Nephron (organoid): ENCODE results near the gene AFG3L2.

Experiments used
- H3K27ac Mint-ChIP-seq, 3 experiments: 2 replicates each; pipeline ENCODE4 v1.8.0; 2020; ENCODE audit warnings: mixed read lengths in 3 of 3, mild to moderate bottlenecking in 2 of 3, moderate library complexity in 1 of 3
- H3K27me3 Mint-ChIP-seq: 2 replicates; pipeline ENCODE4 v1.8.0; 2021; ENCODE audit warnings: low read depth, mild to moderate bottlenecking, moderate library complexity, mixed read lengths
- H3K36me3 Mint-ChIP-seq: 2 replicates; pipeline ENCODE4 v1.8.0; 2020; ENCODE audit warnings: low read depth, mixed read lengths
- H3K4me1 Mint-ChIP-seq: 2 replicates; pipeline ENCODE4 v1.8.0; 2020; ENCODE audit warnings: mixed read lengths
- H3K4me3 Mint-ChIP-seq, 3 experiments: 2 replicates each; pipeline ENCODE4 v1.8.0; 2020; ENCODE audit warnings: mild to moderate bottlenecking in 3 of 3, mixed read lengths in 3 of 3, moderate library complexity in 2 of 3
- H3K9me3 Mint-ChIP-seq: 2 replicates; pipeline ENCODE4 v1.8.0; 2020; ENCODE audit warnings: mixed read lengths
- TF ChIP-seq, protein P1 (sequence below), 3 experiments: fragments of 200-600 bp; sonication (generic); IDR thresholded peaks; one replicate each; pipeline ENCODE4 v1.5.0; 2021; ENCODE audit warnings: antibody characterized with exemption in 3 of 3; ENCODE audit not compliant: unreplicated experiment in 3 of 3

Gene AFG3L2

DNA sequence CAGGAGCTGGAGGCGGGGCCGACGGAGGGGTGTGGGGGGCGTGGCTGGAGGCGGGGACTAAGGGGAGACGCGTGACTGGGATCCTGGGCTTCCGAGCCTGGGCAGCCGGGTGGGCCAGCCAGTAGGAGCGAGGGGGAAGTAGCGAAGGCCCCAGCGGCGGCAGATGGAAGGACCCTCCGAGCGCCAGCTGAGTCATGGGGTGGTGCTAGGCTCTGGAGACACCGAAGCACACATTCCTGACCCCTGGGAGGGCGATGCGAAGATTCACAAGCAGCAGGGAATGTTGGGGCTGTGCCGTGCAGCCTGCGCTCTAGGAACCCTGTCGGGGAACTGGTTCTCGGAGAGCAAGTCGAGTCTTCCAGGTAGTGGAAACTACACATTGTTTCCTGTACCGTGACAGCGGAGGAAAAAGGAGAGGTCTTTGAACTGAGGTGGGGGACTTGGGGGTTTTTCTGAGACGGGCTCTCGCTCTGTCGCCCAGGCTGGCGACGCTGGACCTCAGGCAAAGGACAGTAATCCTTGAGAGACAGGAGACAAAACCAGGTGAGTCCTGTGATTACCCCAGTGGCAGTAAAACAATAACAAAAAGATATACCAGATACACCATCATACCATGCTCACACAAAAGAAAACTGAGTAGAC, 650 bp upstream of the AFG3L2 start:
- H3K4me1 Mint-ChIP-seq, result peaks cover 35% of the 10 kb centered on the region
- H3K27me3 Mint-ChIP-seq, result no peaks in the 10 kb centered on the region
- H3K4me3 Mint-ChIP-seq, result peak overlapping the region; percentile 91 to 97 (median 93)
- peak overlapping the region; percentile 89 to 98 (median 97) for H3K27ac Mint-ChIP-seq
- TF ChIP-seq, protein P1, sequence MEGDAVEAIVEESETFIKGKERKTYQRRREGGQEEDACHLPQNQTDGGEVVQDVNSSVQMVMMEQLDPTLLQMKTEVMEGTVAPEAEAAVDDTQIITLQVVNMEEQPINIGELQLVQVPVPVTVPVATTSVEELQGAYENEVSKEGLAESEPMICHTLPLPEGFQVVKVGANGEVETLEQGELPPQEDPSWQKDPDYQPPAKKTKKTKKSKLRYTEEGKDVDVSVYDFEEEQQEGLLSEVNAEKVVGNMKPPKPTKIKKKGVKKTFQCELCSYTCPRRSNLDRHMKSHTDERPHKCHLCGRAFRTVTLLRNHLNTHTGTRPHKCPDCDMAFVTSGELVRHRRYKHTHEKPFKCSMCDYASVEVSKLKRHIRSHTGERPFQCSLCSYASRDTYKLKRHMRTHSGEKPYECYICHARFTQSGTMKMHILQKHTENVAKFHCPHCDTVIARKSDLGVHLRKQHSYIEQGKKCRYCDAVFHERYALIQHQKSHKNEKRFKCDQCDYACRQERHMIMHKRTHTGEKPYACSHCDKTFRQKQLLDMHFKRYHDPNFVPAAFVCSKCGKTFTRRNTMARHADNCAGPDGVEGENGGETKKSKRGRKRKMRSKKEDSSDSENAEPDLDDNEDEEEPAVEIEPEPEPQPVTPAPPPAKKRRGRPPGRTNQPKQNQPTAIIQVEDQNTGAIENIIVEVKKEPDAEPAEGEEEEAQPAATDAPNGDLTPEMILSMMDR (IDR thresholded peaks at IDR 0.05; ENCODE audit: unreplicated experiment in 3 of 3), result peak; percentile 18 to 40 (median 21)
- H3K36me3 Mint-ChIP-seq, result no peaks in the 10 kb centered on the region
- H3K9me3 Mint-ChIP-seq, result peaks cover 2% of the 10 kb centered on the region

DNA sequence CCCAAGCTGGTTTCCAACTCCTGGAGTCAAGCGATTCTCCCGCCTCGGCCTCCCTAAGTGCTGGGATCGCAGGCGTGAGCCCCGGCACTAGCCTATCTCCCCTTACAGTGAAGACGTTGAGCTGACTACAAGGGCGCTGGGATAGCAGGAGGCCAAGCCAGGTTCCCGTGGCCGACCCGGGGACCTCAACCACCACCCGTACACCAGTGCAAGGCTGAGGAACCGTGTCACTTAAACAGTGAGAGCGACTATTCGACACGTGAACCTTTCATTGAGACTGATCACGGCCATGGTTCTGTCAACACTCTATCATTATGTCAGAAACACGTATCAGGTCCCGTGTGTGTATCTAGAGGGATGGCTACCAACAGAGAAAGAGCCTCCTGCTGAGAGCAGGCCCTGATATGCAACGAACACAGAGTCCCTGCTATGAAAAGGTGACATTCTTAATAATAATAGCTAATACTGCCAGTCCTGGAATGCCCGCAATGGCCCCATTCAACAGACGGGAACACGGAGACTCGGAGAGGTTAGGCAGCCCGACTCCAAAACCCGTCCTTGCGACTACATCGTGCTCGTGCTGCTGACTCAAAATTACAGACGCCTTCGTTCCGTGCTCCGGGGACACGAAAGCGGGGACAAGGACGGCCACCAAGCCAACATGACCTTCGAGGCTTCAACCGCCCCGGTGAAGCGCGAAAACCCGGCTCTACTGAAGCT, 833 bp downstream of the AFG3L2 start:
- Mint-ChIP-seq H3K4me3 (peak overlapping the region; percentile 88 to 96 (median 94)), H3K36me3 (no peaks in the 10 kb centered on the region), H3K9me3 (no peaks in the 10 kb centered on the region), H3K4me1 (peaks cover 39% of the 10 kb centered on the region), H3K27me3 (no peaks in the 10 kb centered on the region), H3K27ac (peak overlapping the region; percentile 80 to 94 (median 92))
- TF ChIP-seq, protein P1 (IDR thresholded peaks at IDR 0.05; ENCODE audit: unreplicated experiment in 3 of 3), result no peak

DNA sequence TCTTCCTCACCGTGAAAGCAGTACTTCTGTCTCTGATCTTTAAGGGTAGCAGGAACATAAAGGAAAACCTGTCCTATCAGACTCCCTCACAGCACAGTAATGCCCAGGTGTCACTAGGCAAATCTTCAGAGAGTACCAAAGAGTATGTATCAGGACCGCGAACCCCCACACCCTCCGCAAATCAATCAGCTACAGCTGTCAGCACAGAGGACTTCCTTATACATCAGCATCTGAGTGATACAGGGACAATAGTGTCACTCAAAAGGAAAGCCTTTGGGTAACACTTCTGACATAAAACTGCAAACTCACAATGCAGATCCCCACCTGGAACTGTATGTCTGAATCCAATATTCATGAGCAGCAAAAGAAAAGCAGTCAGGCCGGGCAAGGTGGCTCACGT, 2.6 kb downstream of the AFG3L2 start:
- TF ChIP-seq, protein P1 (IDR thresholded peaks at IDR 0.05; ENCODE audit: unreplicated experiment in 3 of 3), result no peak
- H3K9me3 Mint-ChIP-seq, result no peaks in the 10 kb centered on the region
- H3K4me1 Mint-ChIP-seq, result peaks cover 39% of the 10 kb centered on the region
- no peaks in the 10 kb centered on the region for H3K27me3 Mint-ChIP-seq
- peaks cover 4% of the 10 kb centered on the region for H3K36me3 Mint-ChIP-seq
- H3K27ac Mint-ChIP-seq, result peak overlapping the region in 1 of 3 experiments; percentile 79
- peak overlapping the region; percentile 88 to 96 (median 94) for H3K4me3 Mint-ChIP-seq

DNA sequence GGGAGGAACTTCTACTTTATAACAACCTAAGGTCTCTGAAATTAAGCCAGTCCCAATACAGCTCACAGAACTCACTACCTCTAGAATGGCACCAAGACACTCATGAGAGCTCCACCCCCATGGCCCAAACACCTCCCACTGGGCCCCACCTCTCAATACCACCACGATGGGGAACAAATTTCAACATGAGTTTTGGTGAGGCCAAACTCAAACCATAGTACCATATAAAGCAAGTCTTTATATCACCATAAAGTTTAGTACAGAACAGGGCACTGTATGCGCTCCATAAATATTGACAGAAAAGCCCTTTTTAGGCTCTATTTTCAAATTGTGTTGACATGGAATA, 3.3 kb downstream of the AFG3L2 start:
- peaks cover 39% of the 10 kb centered on the region for H3K4me1 Mint-ChIP-seq

DNA sequence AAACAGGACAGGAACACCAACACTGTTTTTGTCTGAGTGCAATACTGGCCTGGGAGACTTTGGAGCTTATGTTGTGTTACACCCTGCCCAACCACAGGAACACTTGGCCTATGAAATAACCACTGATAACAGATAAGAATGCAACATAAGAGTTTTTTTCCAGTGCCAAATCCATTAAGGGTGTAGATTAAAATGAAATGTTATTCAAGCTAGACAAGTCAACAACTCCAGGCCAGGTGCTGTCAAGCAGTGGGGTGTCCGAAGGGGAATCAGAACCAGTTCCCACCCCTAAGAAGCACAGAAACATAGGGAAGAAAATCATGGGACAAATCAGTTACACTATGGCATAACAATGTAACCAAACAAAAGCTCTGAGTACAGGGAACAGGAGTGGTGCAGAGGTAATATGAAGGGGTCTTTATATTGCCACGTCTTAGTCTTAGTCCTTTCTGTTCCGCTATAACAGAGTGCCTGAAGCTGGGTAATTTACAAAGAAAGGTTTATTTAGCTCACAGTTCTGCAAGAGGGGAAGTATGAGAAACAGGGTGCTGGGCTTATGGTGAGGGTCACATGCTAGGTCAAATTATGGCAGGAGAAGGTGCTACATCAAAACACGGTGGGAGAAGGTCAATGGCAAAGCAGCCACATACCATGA, 3.8 kb downstream of the AFG3L2 start:
- TF ChIP-seq, protein P1 (IDR thresholded peaks at IDR 0.05; ENCODE audit: unreplicated experiment in 3 of 3), result no peak
- Mint-ChIP-seq H3K27me3 (no peaks in the 10 kb centered on the region), H3K9me3 (no peaks in the 10 kb centered on the region), H3K4me1 (peaks cover 39% of the 10 kb centered on the region), H3K4me3 (peak overlapping the region; percentile 20 to 76 (median 45)), H3K36me3 (peaks cover 10% of the 10 kb centered on the region), H3K27ac (peak overlapping the region; percentile 1 to 40 (median 25))

More for the DNA sequence above, 3.3 kb downstream of the AFG3L2 start:
- peak overlapping the region in 2 of 3 experiments; percentile 94 to 96 for H3K4me3 Mint-ChIP-seq
- no peaks in the 10 kb centered on the region for H3K9me3 Mint-ChIP-seq
- TF ChIP-seq, protein P1 (IDR thresholded peaks at IDR 0.05; ENCODE audit: unreplicated experiment in 3 of 3), result no peak
- no peaks in the 10 kb centered on the region for H3K27me3 Mint-ChIP-seq
- peak overlapping the region in 2 of 3 experiments; percentile 1 to 25 for H3K27ac Mint-ChIP-seq
- peaks cover 10% of the 10 kb centered on the region for H3K36me3 Mint-ChIP-seq
